Pulmonary artery endothelial cell (primary cell): Measurements from ENCODE around the gene NANOG. TPM values are rescaled to one million over a fixed set of nuclear protein-coding genes. Genes with fewer than 3 reads are reported as not detected.
"Not testable (repeated sequence)": the region's sequence is repeated elsewhere in the genome, so short reads cannot be mapped to it uniquely, and the experiment has no call there.

Experiments
- DNase-seq: peaks from one replicate; pipeline ENCODE4 v3.0.0-alpha.2; 2011; ENCODE audit warnings: low read depth, low spot score
- total RNA-seq: library from RNA; depleted of rRNA; stranded (reverse); fragments of >200 nt; gene quantifications from 2 replicates; pipeline ENCODE4 v1.2.3, GENCODE V29; 2014

NANOG gene
- total RNA-seq, result not detected in 2 replicates

GRCh38 chr12:7788884-7789528 is at the start of gene NANOG:
Gene NANOG, plus strand, starts transcription at chr12:7789402. Its CDS starts 213 bp downstream, at chr12:7789615.
- not testable (repeated sequence) for DNase-seq

GRCh38 chr12:7747246-7747645 is 42.0 kb upstream of the NANOG start, which contains the start of gene CLEC4C:
Gene CLEC4C, minus strand, starts transcription at chr12:7747375. Its CDS starts 27 bp downstream, at chr12:7747348.
- DNase-seq, result no peak

GRCh38 chr12:7748852-7749251 is 40.4 kb upstream of the NANOG start:
- DNase-seq, result no peak

- DNase-seq, result no peak
These were observed 39.8 kb upstream of the NANOG start for GRCh38 chr12:7749442-7749841.

GRCh38 chr12:7750350-7750749 is 38.9 kb upstream of the NANOG start:
- DNase-seq, result no peak

- DNase-seq, result no peak
These were observed 37.8 kb upstream of the NANOG start for GRCh38 chr12:7751394-7751793.

- DNase-seq, result not testable (repeated sequence)
These were observed 37.0 kb upstream of the NANOG start for GRCh38 chr12:7751941-7752922.

- DNase-seq, result not testable (repeated sequence)
These were observed 33.5 kb upstream of the NANOG start for GRCh38 chr12:7755668-7756067.

- no peak for DNase-seq
These were observed 32.2 kb upstream of the NANOG start for GRCh38 chr12:7756993-7757392.

GRCh38 chr12:7758766-7759140 is 30.4 kb upstream of the NANOG start:
- DNase-seq, result no peak

GRCh38 chr12:7769999-7770398 is 19.2 kb upstream of the NANOG start:
- DNase-seq, result no peak

- DNase-seq, result no peak
These were observed 7.9 kb upstream of the NANOG start for GRCh38 chr12:7781274-7781673.

GRCh38 chr12:7782055-7782454 is 7.1 kb upstream of the NANOG start:
- DNase-seq, result no peak

- DNase-seq, result not testable (repeated sequence)
These were observed 5.8 kb upstream of the NANOG start for GRCh38 chr12:7783433-7783832.

- no peak for DNase-seq
These were observed 4.5 kb upstream of the NANOG start for GRCh38 chr12:7784701-7785100.

- DNase-seq, result no peak
These were observed 1.5 kb upstream of the NANOG start for GRCh38 chr12:7787574-7788293.

- no peak for DNase-seq
These were observed 925 bp upstream of the NANOG start for GRCh38 chr12:7788294-7788660.

- DNase-seq, result no peak
These were observed 4.0 kb downstream of the NANOG start for GRCh38 chr12:7793211-7793610.

- not testable (repeated sequence) for DNase-seq
These were observed 8.1 kb downstream of the NANOG start for GRCh38 chr12:7797269-7797668.

GRCh38 chr12:7797698-7798398 is 8.6 kb downstream of the NANOG start:
- no peak for DNase-seq

- DNase-seq, result not testable (repeated sequence)
These were observed 9.6 kb downstream of the NANOG start for GRCh38 chr12:7798750-7799308.
